Measurements from ENCODE around the gene TPPP2.

Gene TPPP2

DNA sequence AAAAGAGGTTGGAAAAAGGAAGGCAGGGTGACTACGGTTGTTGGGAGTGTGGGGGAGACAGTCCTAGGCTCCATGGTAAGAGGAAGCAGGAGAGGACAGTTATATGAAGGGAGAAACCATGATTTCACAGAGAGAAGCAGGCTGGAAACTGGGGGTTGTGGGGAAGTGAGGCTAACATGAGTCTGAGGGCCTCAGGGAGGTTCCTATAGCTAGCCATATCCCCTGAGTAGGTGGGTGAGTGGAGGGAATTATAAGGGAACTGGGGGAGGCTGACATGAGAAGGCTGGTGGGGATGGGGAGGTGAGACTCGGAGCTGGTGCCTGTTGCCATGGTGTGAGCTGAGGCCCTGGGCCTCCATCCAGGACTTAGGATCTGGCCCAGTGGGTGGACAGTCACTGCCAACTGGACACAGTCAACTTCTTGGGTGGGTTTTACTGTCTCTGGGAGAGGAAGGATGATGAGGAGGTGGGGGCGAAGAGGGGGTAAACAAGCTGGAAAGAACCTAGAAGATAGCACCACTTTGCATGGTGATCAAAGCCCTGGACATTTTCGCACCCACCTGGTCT, 3.2 kb downstream of the TPPP2 start:
- no peaks in the 10 kb centered on the region for H3K36me3 ChIP-seq (replicated peaks in 1 of 2; ENCODE audit: control insufficient read depth in 2 of 2, insufficient read depth in 2 of 2, low read length in 2 of 2)
- no peak overlapping the region for H2BK5ac ChIP-seq (ENCODE audit: low read length)
- no peaks in the 10 kb centered on the region for H3K79me1 ChIP-seq (ENCODE audit: low read depth, low read length)
- no CpG with 5 or more reads among the region's 4 CpGs for WGBS, 2 donors (ENCODE audit: extremely low coverage in 2 of 2, insufficient read length in 2 of 2, insufficient replicate concordance in 1 of 2)
- H3K4ac ChIP-seq (ENCODE audit: low read length): no peak overlapping the region
- H2AK5ac ChIP-seq (ENCODE audit: low read depth, low read length): no peak overlapping the region
- no peak overlapping the region for H3K4me2 ChIP-seq (ENCODE audit: insufficient read depth, low read length, poor library complexity, severe bottlenecking)
- H4K8ac ChIP-seq (ENCODE audit: low read depth, low read length): no peak overlapping the region
- no peaks in the 10 kb centered on the region for H3K4me1 ChIP-seq (ENCODE audit: control insufficient read depth in 2 of 2, insufficient read depth in 1 of 2, low read depth in 1 of 2, low read length in 2 of 2)
- no peak overlapping the region for H3K14ac ChIP-seq (ENCODE audit: low read length)
- DNase-seq (ENCODE audit: low spot score): no peak
- H3K27me3 ChIP-seq (ENCODE audit: control insufficient read depth in 3 of 3, insufficient read depth in 3 of 3, low read depth in 1 of 3, low read length in 3 of 3): peaks cover 0 to 89% (median 0%) of the 10 kb centered on the region in 3 experiments
- no peak overlapping the region for H3K9ac ChIP-seq (ENCODE audit: low read depth, low read length, poor library complexity)
- H2AFZ ChIP-seq (ENCODE audit: low read length): no peak overlapping the region
- no peak overlapping the region for H2BK120ac ChIP-seq (ENCODE audit: low read depth, low read length)
- H2BK12ac ChIP-seq (ENCODE audit: low read length): no peak overlapping the region
- no peak overlapping the region for H3K18ac ChIP-seq (ENCODE audit: low read length)
- H2BK15ac ChIP-seq (ENCODE audit: low read length): no peak overlapping the region
- H3K27ac ChIP-seq (replicated peaks; ENCODE audit: low read length): no peak overlapping the region
- H4K91ac ChIP-seq (ENCODE audit: low read depth, low read length, poor library complexity): no peak overlapping the region
- no peak overlapping the region for H3K23ac ChIP-seq (ENCODE audit: low read depth, low read length, poor library complexity)
- no peaks in the 10 kb centered on the region for H3K9me3 ChIP-seq (replicated peaks in 1 of 2; ENCODE audit: control insufficient read depth in 2 of 2, insufficient read depth in 1 of 2, low read depth in 1 of 2, low read length in 2 of 2)
- no peak overlapping the region for H3K4me3 ChIP-seq (ENCODE audit: low read length in 2 of 2)

- no peak within 1 kb of the TSS for H3K4ac ChIP-seq (ENCODE audit: low read length)
- WGBS, 2 donors (ENCODE audit: extremely low coverage in 2 of 2, insufficient read length in 2 of 2, insufficient replicate concordance in 1 of 2): no CpG with 5 or more reads among the region's 5 CpGs
- no peak within 1 kb of the TSS for H2BK5ac ChIP-seq (ENCODE audit: low read length)
- H2AFZ ChIP-seq (ENCODE audit: low read length): no peak within 1 kb of the TSS
- no peak within 1 kb of the TSS for H3K4me3 ChIP-seq (ENCODE audit: low read length in 2 of 2)
- no peak within 1 kb of the TSS for H3K9ac ChIP-seq (ENCODE audit: low read depth, low read length, poor library complexity)
- no peak within 1 kb of the TSS for H3K4me2 ChIP-seq (ENCODE audit: insufficient read depth, low read length, poor library complexity, severe bottlenecking)
- H3K4me1 ChIP-seq (ENCODE audit: control insufficient read depth in 2 of 2, insufficient read depth in 1 of 2, low read depth in 1 of 2, low read length in 2 of 2): peaks cover 1 to 2% of the 10 kb centered on the region in 2 donors
- DNase-seq (ENCODE audit: low spot score): no peak
- H3K79me1 ChIP-seq (ENCODE audit: low read depth, low read length): no peaks in the 10 kb centered on the region
- H3K9me3 ChIP-seq (replicated peaks in 1 of 2; ENCODE audit: control insufficient read depth in 2 of 2, insufficient read depth in 1 of 2, low read depth in 1 of 2, low read length in 2 of 2): no peaks in the 10 kb centered on the region
- H3K18ac ChIP-seq (ENCODE audit: low read length): no peak within 1 kb of the TSS
- H2AK5ac ChIP-seq (ENCODE audit: low read depth, low read length): no peak within 1 kb of the TSS
- peaks cover 0 to 76% (median 0%) of the 10 kb centered on the region in 3 experiments for H3K27me3 ChIP-seq (ENCODE audit: control insufficient read depth in 3 of 3, insufficient read depth in 3 of 3, low read depth in 1 of 3, low read length in 3 of 3)
- no peak within 1 kb of the TSS for H3K27ac ChIP-seq (replicated peaks; ENCODE audit: low read length)
- no peak within 1 kb of the TSS for H2BK120ac ChIP-seq (ENCODE audit: low read depth, low read length)
- H3K36me3 ChIP-seq (replicated peaks in 1 of 2; ENCODE audit: control insufficient read depth in 2 of 2, insufficient read depth in 2 of 2, low read length in 2 of 2): no peaks in the 10 kb centered on the region
- no peak within 1 kb of the TSS for H4K8ac ChIP-seq (ENCODE audit: low read depth, low read length)
- H2BK12ac ChIP-seq (ENCODE audit: low read length): no peak within 1 kb of the TSS
- no peak within 1 kb of the TSS for H3K23ac ChIP-seq (ENCODE audit: low read depth, low read length, poor library complexity)
- H2BK15ac ChIP-seq (ENCODE audit: low read length): no peak within 1 kb of the TSS
- H4K91ac ChIP-seq (ENCODE audit: low read depth, low read length, poor library complexity): no peak within 1 kb of the TSS
- no peak within 1 kb of the TSS for H3K14ac ChIP-seq (ENCODE audit: low read length)
Measured at GRCh38 chr14:21034707-21035106, 4.7 kb downstream of the TPPP2 start, which contains the start of gene RNASE13. TSS of gene RNASE13 (minus strand) at chr14:21034807. CDS start at chr14:21034288, 519 bp downstream.

DNA sequence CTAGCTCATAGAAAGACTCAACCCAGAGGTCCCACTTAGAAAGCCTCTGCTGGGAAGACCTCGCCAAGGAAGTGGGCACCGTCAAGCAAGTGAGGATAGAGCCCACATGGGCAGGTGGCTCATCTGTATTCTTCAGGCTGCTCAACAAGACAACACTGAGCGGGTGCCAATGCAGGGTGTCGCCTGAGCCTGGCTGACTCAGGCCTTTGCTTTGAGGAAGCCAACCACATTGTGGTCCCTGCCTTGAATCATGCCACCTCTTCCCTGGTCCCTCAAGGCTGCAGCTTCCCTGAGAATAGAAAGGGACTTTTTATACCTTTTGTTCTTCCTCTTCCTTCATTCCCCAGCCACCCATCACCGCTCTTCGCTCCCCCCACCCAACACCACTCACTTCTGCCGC, 6.7 kb downstream of the TPPP2 start:
- no peak overlapping the region for H2BK15ac ChIP-seq (ENCODE audit: low read length)
- H3K4me1 ChIP-seq (ENCODE audit: control insufficient read depth in 2 of 2, insufficient read depth in 1 of 2, low read depth in 1 of 2, low read length in 2 of 2): peaks cover 1 to 2% of the 10 kb centered on the region in 2 donors
- no peak overlapping the region for H3K23ac ChIP-seq (ENCODE audit: low read depth, low read length, poor library complexity)
- H3K4me3 ChIP-seq (ENCODE audit: low read length in 2 of 2): no peak overlapping the region
- no peak overlapping the region for H3K4ac ChIP-seq (ENCODE audit: low read length)
- no peak overlapping the region for H3K18ac ChIP-seq (ENCODE audit: low read length)
- H3K79me1 ChIP-seq (ENCODE audit: low read depth, low read length): no peaks in the 10 kb centered on the region
- no CpG with 5 or more reads among the region's 7 CpGs for WGBS, 2 donors (ENCODE audit: extremely low coverage in 2 of 2, insufficient read length in 2 of 2, insufficient replicate concordance in 1 of 2)
- peaks cover 0 to 56% (median 0%) of the 10 kb centered on the region in 3 experiments for H3K27me3 ChIP-seq (ENCODE audit: control insufficient read depth in 3 of 3, insufficient read depth in 3 of 3, low read depth in 1 of 3, low read length in 3 of 3)
- DNase-seq (ENCODE audit: low spot score): no peak
- H3K14ac ChIP-seq (ENCODE audit: low read length): no peak overlapping the region
- no peak overlapping the region for H2BK5ac ChIP-seq (ENCODE audit: low read length)
- H3K27ac ChIP-seq (replicated peaks; ENCODE audit: low read length): no peak overlapping the region
- H2BK12ac ChIP-seq (ENCODE audit: low read length): no peak overlapping the region
- no peaks in the 10 kb centered on the region for H3K9me3 ChIP-seq (replicated peaks in 1 of 2; ENCODE audit: control insufficient read depth in 2 of 2, insufficient read depth in 1 of 2, low read depth in 1 of 2, low read length in 2 of 2)
- no peak overlapping the region for H3K9ac ChIP-seq (ENCODE audit: low read depth, low read length, poor library complexity)
- no peak overlapping the region for H2AK5ac ChIP-seq (ENCODE audit: low read depth, low read length)
- H3K4me2 ChIP-seq (ENCODE audit: insufficient read depth, low read length, poor library complexity, severe bottlenecking): no peak overlapping the region
- H4K8ac ChIP-seq (ENCODE audit: low read depth, low read length): no peak overlapping the region
- H2BK120ac ChIP-seq (ENCODE audit: low read depth, low read length): no peak overlapping the region
- H4K91ac ChIP-seq (ENCODE audit: low read depth, low read length, poor library complexity): no peak overlapping the region
- no peak overlapping the region for H2AFZ ChIP-seq (ENCODE audit: low read length)
- H3K36me3 ChIP-seq (replicated peaks in 1 of 2; ENCODE audit: control insufficient read depth in 2 of 2, insufficient read depth in 2 of 2, low read length in 2 of 2): no peaks in the 10 kb centered on the region

GRCh38 chr14:21037156-21037555, 7.1 kb downstream of the TPPP2 start:
- Histone ChIP-seq H3K36me3 (replicated peaks in 1 of 2; ENCODE audit: control insufficient read depth in 2 of 2, insufficient read depth in 2 of 2, low read length in 2 of 2) (no peaks in the 10 kb centered on the region), H3K23ac (ENCODE audit: low read depth, low read length, poor library complexity) (no peak overlapping the region), H4K8ac (ENCODE audit: low read depth, low read length) (no peak overlapping the region), H3K4me3 (ENCODE audit: low read length in 2 of 2) (no peak overlapping the region), H2BK120ac (ENCODE audit: low read depth, low read length) (no peak overlapping the region), H3K9me3 (replicated peaks in 1 of 2; ENCODE audit: control insufficient read depth in 2 of 2, insufficient read depth in 1 of 2, low read depth in 1 of 2, low read length in 2 of 2) (no peaks in the 10 kb centered on the region), H3K79me1 (ENCODE audit: low read depth, low read length) (no peaks in the 10 kb centered on the region), H2BK12ac (ENCODE audit: low read length) (no peak overlapping the region), H3K27ac (replicated peaks; ENCODE audit: low read length) (no peak overlapping the region), H3K14ac (ENCODE audit: low read length) (no peak overlapping the region), H3K4me1 (ENCODE audit: control insufficient read depth in 2 of 2, insufficient read depth in 1 of 2, low read depth in 1 of 2, low read length in 2 of 2) (peaks cover 1 to 2% of the 10 kb centered on the region in 2 donors), H2BK15ac (ENCODE audit: low read length) (no peak overlapping the region), H4K91ac (ENCODE audit: low read depth, low read length, poor library complexity) (no peak overlapping the region), H3K9ac (ENCODE audit: low read depth, low read length, poor library complexity) (no peak overlapping the region), H3K4me2 (ENCODE audit: insufficient read depth, low read length, poor library complexity, severe bottlenecking) (no peak overlapping the region), H2BK5ac (ENCODE audit: low read length) (no peak overlapping the region), H3K27me3 (ENCODE audit: control insufficient read depth in 3 of 3, insufficient read depth in 3 of 3, low read depth in 1 of 3, low read length in 3 of 3) (peaks cover 0 to 56% (median 0%) of the 10 kb centered on the region in 3 experiments), H2AK5ac (ENCODE audit: low read depth, low read length) (no peak overlapping the region), H2AFZ (ENCODE audit: low read length) (no peak overlapping the region), H3K4ac (ENCODE audit: low read length) (no peak overlapping the region), H3K18ac (ENCODE audit: low read length) (no peak overlapping the region)
- DNase-seq (ENCODE audit: low spot score): no peak
- no CpG with 5 or more reads among the region's 3 CpGs for WGBS, 2 donors (ENCODE audit: extremely low coverage in 2 of 2, insufficient read length in 2 of 2, insufficient replicate concordance in 1 of 2)

Measured in neuronal stem cell (in vitro differentiated cells).